AG08396 (cell line): ENCODE measurements around the gene ATL2.
"Not testable (repeated sequence)": the region's sequence is repeated elsewhere in the genome, so short reads cannot be mapped to it uniquely, and the experiment has no call there.

Source experiments
- DNase-seq: peaks from one replicate; pipeline ENCODE4 v3.0.0; 2012; ENCODE audit warnings: low spot score, mixed read lengths

Gene ATL2

GRCh38 chr2:38327580-38327979 is 49.5 kb downstream of the ATL2 start:
- no peak for DNase-seq

DNA sequence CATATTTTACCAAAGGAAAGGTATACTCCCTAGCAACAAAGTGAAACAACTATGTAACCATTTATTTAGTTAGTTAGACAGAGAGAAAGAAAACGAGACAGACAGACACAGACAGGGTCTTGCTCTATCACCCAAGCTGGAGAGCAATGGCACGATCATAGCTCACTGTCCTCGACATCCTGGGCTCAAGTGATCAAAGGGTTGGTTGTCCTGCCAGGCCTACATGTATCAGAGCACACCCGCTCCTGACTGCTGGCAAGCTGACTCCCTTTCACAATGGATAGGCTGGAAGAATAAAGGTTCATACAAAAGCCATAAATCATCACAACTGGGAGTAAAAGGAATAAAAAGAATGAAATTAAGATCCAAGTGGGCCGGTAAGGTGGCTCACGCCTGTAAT is 53.5 kb downstream of the ATL2 start:
- DNase-seq = no peak

GRCh38 chr2:38322224-38322914 is 54.7 kb downstream of the ATL2 start:
- no peak for DNase-seq

DNA sequence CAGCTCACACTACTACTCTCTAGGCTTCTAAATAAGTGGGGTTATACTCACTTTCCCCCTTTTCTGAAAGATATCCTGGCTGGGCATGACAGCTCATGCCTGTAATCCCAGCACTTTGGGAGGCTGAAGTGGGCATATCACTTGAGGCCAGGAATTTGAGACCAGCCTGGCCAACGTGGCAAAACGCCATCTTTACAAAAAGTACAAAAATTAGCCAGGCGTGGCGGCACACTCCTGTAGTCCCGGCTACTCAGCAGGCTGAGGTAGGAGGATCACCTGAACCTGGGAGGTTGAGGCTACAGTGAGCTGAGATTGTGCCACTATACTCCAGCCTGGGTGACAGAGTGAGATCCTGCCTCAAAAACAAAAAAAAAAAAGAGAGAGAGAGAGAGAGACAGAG is 57.8 kb downstream of the ATL2 start:
- not testable (repeated sequence) for DNase-seq

GRCh38 chr2:38317725-38318124 is 59.3 kb downstream of the ATL2 start:
- no peak for DNase-seq

DNA sequence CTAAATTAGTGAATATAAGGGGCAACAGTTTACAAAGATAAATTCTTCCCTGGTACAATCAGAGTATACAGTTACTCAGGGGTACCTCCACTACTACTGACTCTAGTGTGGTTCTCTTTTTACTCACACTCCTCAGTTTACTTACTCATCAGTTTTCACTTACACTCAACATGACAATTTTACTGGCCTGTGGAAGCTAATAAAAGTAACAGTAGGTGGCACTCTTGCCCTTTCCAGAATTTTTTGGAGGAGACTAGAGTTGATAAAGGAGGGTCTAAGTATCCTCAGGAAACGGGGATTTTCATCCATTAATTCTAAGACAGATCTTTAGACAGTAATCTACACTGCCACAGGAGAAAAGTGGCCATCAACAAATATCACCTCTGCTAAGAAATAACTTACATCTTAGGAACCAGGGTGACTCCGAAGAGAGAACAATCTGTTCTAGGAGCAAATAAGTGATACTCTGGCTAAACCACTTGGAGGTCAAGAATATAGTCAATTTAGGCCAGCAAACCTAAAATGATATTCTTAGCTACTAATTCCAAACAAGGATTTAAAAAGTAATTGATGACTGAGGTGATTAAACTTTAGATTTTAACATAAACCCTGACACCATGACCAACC is 61.3 kb downstream of the ATL2 start:
- peak; percentile 24 for DNase-seq

GRCh38 chr2:38308821-38309220 is 68.3 kb downstream of the ATL2 start:
- no peak for DNase-seq

GRCh38 chr2:38301969-38302702 is 74.9 kb downstream of the ATL2 start:
- no peak for DNase-seq

- DNase-seq = no peak
These were observed 75.6 kb downstream of the ATL2 start for GRCh38 chr2:38301340-38301968.

- DNase-seq = no peak
These were observed 78.5 kb downstream of the ATL2 start for GRCh38 chr2:38298539-38298938.

DNA sequence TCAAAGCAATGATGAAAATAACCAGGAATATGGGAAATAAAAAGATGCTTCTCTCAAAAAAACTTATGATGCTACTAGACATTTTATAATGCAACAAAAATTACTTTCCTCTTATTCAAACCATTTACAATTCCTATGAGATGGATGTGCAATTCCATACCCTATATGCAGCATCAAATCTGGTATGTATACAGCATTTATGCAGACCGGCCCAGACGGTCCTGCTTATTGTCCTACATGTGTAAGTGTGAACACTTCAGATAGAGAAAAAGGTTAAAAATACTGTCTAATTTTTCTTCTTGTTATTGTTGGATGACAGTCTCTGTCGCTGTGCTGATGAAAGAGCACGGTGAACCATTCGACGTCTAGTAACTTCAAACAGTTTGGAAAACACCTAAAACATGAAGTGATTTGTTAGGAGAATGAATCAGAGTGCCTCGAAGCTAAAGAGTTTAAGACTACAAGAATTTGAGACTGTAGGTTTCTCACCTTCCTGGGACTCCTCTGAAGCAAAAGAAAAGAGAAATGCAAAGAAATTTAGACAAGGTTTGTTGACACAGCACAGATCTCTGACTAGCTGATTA is 80.8 kb downstream of the ATL2 start:
- DNase-seq = no peak

- DNase-seq = no peak
These were observed 82.5 kb downstream of the ATL2 start for GRCh38 chr2:38294597-38294996.

GRCh38 chr2:38293152-38293865 is 83.8 kb downstream of the ATL2 start:
- no peak for DNase-seq

DNA sequence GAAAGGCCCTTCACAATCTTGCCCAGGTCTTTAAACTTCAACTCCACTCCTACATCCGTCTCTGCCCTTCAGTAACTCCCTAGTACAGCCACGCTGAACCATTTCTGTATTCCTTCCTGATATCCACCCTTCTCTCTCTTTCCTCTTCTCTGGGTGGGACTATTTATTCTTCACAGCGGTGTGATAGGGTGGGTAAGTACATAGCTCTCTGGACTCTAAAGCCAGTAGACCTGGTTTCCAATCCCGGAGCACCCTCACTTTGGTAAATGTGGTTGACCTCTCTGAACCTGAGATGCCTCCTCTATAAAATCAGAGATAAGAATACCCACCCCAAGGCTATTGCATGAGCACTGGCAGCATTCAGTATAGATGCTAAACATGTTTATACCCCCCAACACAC is 86.7 kb downstream of the ATL2 start:
- DNase-seq = no peak

DNA sequence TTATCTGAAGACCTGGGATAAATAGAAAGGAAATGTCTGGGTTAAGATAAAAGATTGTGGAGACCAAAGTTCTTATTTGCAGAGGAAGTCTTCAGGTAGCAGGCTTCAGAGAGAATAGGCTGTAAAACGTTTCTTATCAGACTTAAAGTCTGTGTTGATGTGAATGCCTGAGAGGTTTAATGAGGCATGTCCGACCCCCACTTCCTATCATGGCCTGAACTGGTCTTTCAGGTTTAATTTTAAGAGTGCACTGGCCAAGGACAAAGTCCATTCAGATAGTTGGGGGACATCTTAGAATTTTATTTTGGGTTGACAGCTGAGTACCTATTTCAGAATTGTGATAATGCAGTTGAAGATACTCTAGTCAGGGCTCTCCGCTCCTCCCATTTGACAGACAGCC is 92.1 kb downstream of the ATL2 start:
- no peak for DNase-seq

DNA sequence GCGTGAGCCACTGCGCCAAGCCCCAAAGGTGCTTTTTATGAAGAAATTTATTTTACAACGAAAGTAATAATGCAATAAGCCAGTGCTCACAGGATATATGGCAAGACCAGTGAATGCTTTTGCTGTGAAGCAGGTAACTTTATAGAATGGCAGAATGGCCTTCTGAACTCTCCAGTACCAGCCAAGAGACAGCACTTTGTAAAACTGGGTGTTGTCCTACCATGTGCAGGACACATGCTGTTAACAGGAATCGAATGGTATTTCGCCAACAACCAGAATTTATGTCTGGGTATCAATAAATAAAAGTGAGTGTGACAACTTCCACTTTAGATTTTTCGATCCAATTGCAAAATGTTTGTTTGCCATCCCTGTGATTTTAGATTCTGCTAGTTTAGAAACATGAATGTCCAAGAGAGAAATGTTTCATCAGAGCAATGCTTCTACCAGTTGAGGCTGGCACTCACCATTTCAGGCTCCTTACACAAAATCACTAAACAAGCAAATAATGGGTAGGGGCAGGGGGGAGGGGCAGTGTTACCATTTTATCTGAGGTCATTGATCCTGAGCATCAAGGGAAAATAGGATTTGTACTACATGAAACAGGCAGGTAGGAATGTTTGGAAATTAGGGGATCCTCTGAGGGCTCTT is 95.9 kb downstream of the ATL2 start:
- DNase-seq = no peak

- DNase-seq = no peak
These were observed 97.9 kb downstream of the ATL2 start for GRCh38 chr2:38279201-38279600.

GRCh38 chr2:38278117-38278438 is 99.0 kb downstream of the ATL2 start:
- DNase-seq = not testable (repeated sequence)

DNA sequence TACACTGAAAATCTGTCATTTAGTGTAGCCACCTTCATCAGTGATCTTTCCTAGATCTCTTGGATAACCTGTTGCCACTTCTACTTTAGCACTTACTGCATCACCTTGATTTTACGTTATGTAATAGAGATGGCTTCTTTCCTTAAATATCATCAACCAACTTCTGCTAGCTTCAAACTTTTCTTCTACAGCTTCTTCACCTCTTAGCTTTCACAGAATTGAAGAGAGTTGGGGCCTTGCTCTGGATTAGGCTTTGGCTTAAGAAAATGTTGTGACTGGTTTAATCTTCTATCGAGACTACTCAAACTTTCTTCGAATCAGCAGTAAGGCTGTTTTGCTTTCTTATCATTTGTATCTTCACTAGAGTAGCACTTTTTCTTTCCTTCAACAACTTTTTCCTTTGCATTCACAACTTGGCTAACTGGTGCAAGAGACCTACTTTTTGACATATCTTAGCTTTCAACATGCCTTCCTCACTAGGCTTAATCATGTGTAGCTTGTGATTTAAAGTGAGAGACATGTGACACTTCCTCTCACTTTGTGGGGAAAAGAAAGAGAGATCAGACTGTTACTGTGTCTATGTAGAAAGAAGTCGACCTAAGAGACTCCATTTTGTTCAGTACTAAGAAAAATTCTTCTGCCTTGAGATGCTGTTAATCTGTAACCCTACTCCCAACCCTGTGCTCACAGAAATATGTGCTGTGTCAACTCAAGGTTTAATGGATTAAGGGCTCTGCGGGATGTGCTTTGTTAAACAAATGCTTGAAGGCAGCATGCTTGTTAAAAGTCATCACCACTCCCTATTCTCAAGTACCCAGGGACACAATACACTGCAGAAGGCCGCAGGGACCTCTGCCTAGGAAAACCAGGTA is 99.6 kb downstream of the ATL2 start:
- DNase-seq = no peak
